ENCODE results near the gene SERPINE2.
A peak's percentile ranks its signal among the peaks of the same experiment; 100 is the strongest.

Gene SERPINE2

DNA sequence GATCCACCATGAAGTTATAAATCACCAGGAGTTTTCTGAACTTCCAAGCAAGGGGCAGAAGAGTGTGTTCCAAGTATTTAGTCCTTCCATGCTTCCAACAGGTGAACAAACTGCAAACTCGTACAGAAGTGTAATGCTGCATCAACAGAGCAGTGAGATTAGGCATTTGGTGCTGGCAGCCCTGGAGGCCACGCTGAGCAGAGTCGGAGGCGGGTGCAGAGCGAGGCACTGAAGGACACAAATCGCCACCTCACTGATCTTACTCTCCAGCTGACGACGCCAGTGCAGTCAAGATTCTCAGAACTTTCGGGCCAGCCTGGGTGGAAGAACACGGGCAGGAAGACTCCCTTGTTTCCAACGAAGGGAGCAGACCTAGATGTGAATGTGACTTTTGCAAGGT is 39.2 kb downstream of the SERPINE2 start:
- Histone ChIP-seq H3K4me1 (ENCODE audit: control insufficient read depth, insufficient read depth, low read length, poor library complexity, severe bottlenecking) (no peaks in the 10 kb centered on the region), H3K36me3 (ENCODE audit: control insufficient read depth, insufficient read depth, low read length) (no peaks in the 10 kb centered on the region), H3K27ac (ENCODE audit: insufficient read depth, low read length, poor library complexity, severe bottlenecking) (no peak overlapping the region), H3K4me3 (ENCODE audit: insufficient read depth, low read depth, low read length, poor library complexity, severe bottlenecking) (no peak overlapping the region), H3K27me3 (replicated peaks; ENCODE audit: control insufficient read depth, insufficient read depth, low read length, poor library complexity, severe bottlenecking) (no peaks in the 10 kb centered on the region), H3K9me3 (ENCODE audit: control insufficient read depth, low read length) (no peaks in the 10 kb centered on the region)
- no peak for DNase-seq

- Histone ChIP-seq H3K4me1 (ENCODE audit: control insufficient read depth, insufficient read depth, low read length, poor library complexity, severe bottlenecking) (no peaks in the 10 kb centered on the region), H3K4me3 (ENCODE audit: insufficient read depth, low read depth, low read length, poor library complexity, severe bottlenecking) (no peak overlapping the region), H3K36me3 (ENCODE audit: control insufficient read depth, insufficient read depth, low read length) (no peaks in the 10 kb centered on the region), H3K9me3 (ENCODE audit: control insufficient read depth, low read length) (no peaks in the 10 kb centered on the region), H3K27ac (ENCODE audit: insufficient read depth, low read length, poor library complexity, severe bottlenecking) (no peak overlapping the region), H3K27me3 (replicated peaks; ENCODE audit: control insufficient read depth, insufficient read depth, low read length, poor library complexity, severe bottlenecking) (no peaks in the 10 kb centered on the region)
- DNase-seq: no peak
Observed at GRCh38 chr2:223998948-223999347, 40.1 kb downstream of the SERPINE2 start.

- DNase-seq: no peak
- no peaks in the 10 kb centered on the region for H3K9me3 ChIP-seq (ENCODE audit: control insufficient read depth, low read length)
- H3K4me1 ChIP-seq (ENCODE audit: control insufficient read depth, insufficient read depth, low read length, poor library complexity, severe bottlenecking): no peaks in the 10 kb centered on the region
- H3K27ac ChIP-seq (ENCODE audit: insufficient read depth, low read length, poor library complexity, severe bottlenecking): no peak overlapping the region
- no peak overlapping the region for H3K4me3 ChIP-seq (ENCODE audit: insufficient read depth, low read depth, low read length, poor library complexity, severe bottlenecking)
- no peaks in the 10 kb centered on the region for H3K27me3 ChIP-seq (replicated peaks; ENCODE audit: control insufficient read depth, insufficient read depth, low read length, poor library complexity, severe bottlenecking)
- H3K36me3 ChIP-seq (ENCODE audit: control insufficient read depth, insufficient read depth, low read length): no peaks in the 10 kb centered on the region
Observed at GRCh38 chr2:223997938-223998337, 41.1 kb downstream of the SERPINE2 start.

GRCh38 chr2:223996391-223996790 is 42.7 kb downstream of the SERPINE2 start:
- H3K9me3 ChIP-seq (ENCODE audit: control insufficient read depth, low read length): no peaks in the 10 kb centered on the region
- no peak for DNase-seq
- H3K27me3 ChIP-seq (replicated peaks; ENCODE audit: control insufficient read depth, insufficient read depth, low read length, poor library complexity, severe bottlenecking): no peaks in the 10 kb centered on the region
- no peak overlapping the region for H3K4me3 ChIP-seq (ENCODE audit: insufficient read depth, low read depth, low read length, poor library complexity, severe bottlenecking)
- no peak overlapping the region for H3K27ac ChIP-seq (ENCODE audit: insufficient read depth, low read length, poor library complexity, severe bottlenecking)
- H3K4me1 ChIP-seq (ENCODE audit: control insufficient read depth, insufficient read depth, low read length, poor library complexity, severe bottlenecking): no peaks in the 10 kb centered on the region
- no peaks in the 10 kb centered on the region for H3K36me3 ChIP-seq (ENCODE audit: control insufficient read depth, insufficient read depth, low read length)

DNA sequence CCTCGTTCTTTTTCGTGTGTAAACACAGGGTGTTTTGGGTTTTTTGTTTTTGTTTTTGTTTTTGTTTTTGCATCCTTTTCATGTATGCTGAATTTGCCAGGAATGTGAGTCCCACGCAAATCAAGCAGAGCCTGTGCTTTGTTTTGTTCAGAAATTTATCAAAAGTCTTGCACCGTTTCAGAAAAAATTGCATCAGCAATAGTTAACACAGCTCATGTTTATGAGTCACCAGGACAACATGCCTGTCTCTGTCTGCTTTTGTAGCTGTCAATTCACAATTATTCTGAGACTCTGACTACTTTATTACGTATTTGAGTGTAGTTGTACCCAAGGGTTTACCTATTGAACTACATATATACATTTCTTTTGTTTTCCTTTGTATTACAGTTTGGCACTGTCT is 43.5 kb downstream of the SERPINE2 start:
- no peak overlapping the region for H3K4me3 ChIP-seq (ENCODE audit: insufficient read depth, low read depth, low read length, poor library complexity, severe bottlenecking)
- H3K27ac ChIP-seq (ENCODE audit: insufficient read depth, low read length, poor library complexity, severe bottlenecking): no peak overlapping the region
- H3K4me1 ChIP-seq (ENCODE audit: control insufficient read depth, insufficient read depth, low read length, poor library complexity, severe bottlenecking): no peaks in the 10 kb centered on the region
- H3K36me3 ChIP-seq (ENCODE audit: control insufficient read depth, insufficient read depth, low read length): no peaks in the 10 kb centered on the region
- H3K27me3 ChIP-seq (replicated peaks; ENCODE audit: control insufficient read depth, insufficient read depth, low read length, poor library complexity, severe bottlenecking): no peaks in the 10 kb centered on the region
- no peak for DNase-seq
- H3K9me3 ChIP-seq (ENCODE audit: control insufficient read depth, low read length): no peaks in the 10 kb centered on the region

GRCh38 chr2:223994562-223995162 is 44.4 kb downstream of the SERPINE2 start:
- H3K27ac ChIP-seq (ENCODE audit: insufficient read depth, low read length, poor library complexity, severe bottlenecking): no peak overlapping the region
- H3K9me3 ChIP-seq (ENCODE audit: control insufficient read depth, low read length): no peaks in the 10 kb centered on the region
- H3K36me3 ChIP-seq (ENCODE audit: control insufficient read depth, insufficient read depth, low read length): no peaks in the 10 kb centered on the region
- no peak for DNase-seq
- H3K27me3 ChIP-seq (replicated peaks; ENCODE audit: control insufficient read depth, insufficient read depth, low read length, poor library complexity, severe bottlenecking): no peaks in the 10 kb centered on the region
- H3K4me3 ChIP-seq (ENCODE audit: insufficient read depth, low read depth, low read length, poor library complexity, severe bottlenecking): no peak overlapping the region
- H3K4me1 ChIP-seq (ENCODE audit: control insufficient read depth, insufficient read depth, low read length, poor library complexity, severe bottlenecking): no peaks in the 10 kb centered on the region

- Histone ChIP-seq H3K4me1 (ENCODE audit: control insufficient read depth, insufficient read depth, low read length, poor library complexity, severe bottlenecking) (no peaks in the 10 kb centered on the region), H3K27ac (ENCODE audit: insufficient read depth, low read length, poor library complexity, severe bottlenecking) (no peak overlapping the region), H3K36me3 (ENCODE audit: control insufficient read depth, insufficient read depth, low read length) (no peaks in the 10 kb centered on the region), H3K4me3 (ENCODE audit: insufficient read depth, low read depth, low read length, poor library complexity, severe bottlenecking) (no peak overlapping the region), H3K9me3 (ENCODE audit: control insufficient read depth, low read length) (no peaks in the 10 kb centered on the region), H3K27me3 (replicated peaks; ENCODE audit: control insufficient read depth, insufficient read depth, low read length, poor library complexity, severe bottlenecking) (no peaks in the 10 kb centered on the region)
- peak in 1 of 3 donors; percentile 41 for DNase-seq
Observed at GRCh38 chr2:223993634-223994232, 45.4 kb downstream of the SERPINE2 start.

DNA sequence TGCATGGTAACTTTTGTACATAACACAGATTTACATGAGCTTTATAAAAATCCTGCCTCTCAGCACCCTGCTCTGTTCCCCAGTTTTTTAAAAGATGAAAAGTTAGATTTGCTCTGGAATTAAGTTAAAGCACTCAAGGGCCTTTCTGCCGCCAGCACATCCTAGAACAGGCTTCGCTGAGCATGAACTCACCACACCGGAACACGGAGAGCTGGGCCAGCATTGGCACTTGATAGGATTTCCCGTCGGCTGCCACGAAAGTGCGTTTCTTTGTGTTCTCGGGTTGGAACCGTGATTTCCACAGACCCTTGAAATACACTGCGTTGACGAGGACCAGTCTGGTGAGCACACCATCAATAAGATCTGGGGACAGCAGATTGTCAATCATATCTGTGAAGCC is 47.5 kb downstream of the SERPINE2 start:
- Histone ChIP-seq H3K4me3 (ENCODE audit: insufficient read depth, low read depth, low read length, poor library complexity, severe bottlenecking) (no peak overlapping the region), H3K9me3 (ENCODE audit: control insufficient read depth, low read length) (no peaks in the 10 kb centered on the region), H3K4me1 (ENCODE audit: control insufficient read depth, insufficient read depth, low read length, poor library complexity, severe bottlenecking) (no peaks in the 10 kb centered on the region), H3K27me3 (replicated peaks; ENCODE audit: control insufficient read depth, insufficient read depth, low read length, poor library complexity, severe bottlenecking) (no peaks in the 10 kb centered on the region), H3K36me3 (ENCODE audit: control insufficient read depth, insufficient read depth, low read length) (no peaks in the 10 kb centered on the region), H3K27ac (ENCODE audit: insufficient read depth, low read length, poor library complexity, severe bottlenecking) (no peak overlapping the region)
- DNase-seq: no peak

GRCh38 chr2:223989856-223990232 is 49.2 kb downstream of the SERPINE2 start:
- no peak for DNase-seq
- Histone ChIP-seq H3K27me3 (replicated peaks; ENCODE audit: control insufficient read depth, insufficient read depth, low read length, poor library complexity, severe bottlenecking) (no peaks in the 10 kb centered on the region), H3K27ac (ENCODE audit: insufficient read depth, low read length, poor library complexity, severe bottlenecking) (no peak overlapping the region), H3K36me3 (ENCODE audit: control insufficient read depth, insufficient read depth, low read length) (no peaks in the 10 kb centered on the region), H3K4me1 (ENCODE audit: control insufficient read depth, insufficient read depth, low read length, poor library complexity, severe bottlenecking) (no peaks in the 10 kb centered on the region), H3K9me3 (ENCODE audit: control insufficient read depth, low read length) (no peaks in the 10 kb centered on the region), H3K4me3 (ENCODE audit: insufficient read depth, low read depth, low read length, poor library complexity, severe bottlenecking) (no peak overlapping the region)

DNA sequence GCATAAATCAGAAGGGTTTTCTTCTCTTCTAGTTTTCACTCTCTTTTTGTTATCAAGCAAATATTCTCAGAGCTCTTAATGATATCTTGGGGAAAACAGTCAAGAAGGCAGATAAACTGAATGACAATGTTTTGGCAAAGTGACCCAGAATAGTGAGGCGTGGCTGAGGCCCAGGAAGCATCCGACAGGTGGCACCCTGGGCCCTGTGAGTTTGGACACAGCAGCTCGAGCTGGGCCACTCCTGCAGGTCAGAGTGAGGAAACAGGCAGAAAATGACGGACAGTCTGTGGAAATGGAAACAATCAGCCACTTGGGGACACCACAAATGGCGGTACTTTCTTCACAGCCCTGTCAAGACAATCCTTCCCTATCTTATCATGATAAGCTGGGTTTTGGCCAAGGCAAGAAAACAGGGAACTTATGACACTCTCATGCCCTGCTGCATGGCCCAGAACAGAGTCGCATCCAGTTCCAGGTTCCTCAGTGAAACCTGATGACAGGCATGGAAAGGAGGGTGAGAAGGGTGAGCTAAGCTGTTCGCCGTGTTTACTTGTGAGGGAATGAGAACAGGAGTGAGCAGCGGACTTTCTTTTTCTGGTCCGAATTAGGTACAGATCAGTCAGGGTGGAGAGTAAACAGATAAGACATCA is 49.8 kb downstream of the SERPINE2 start:
- Histone ChIP-seq H3K27me3 (replicated peaks; ENCODE audit: control insufficient read depth, insufficient read depth, low read length, poor library complexity, severe bottlenecking) (no peaks in the 10 kb centered on the region), H3K36me3 (ENCODE audit: control insufficient read depth, insufficient read depth, low read length) (no peaks in the 10 kb centered on the region), H3K27ac (ENCODE audit: insufficient read depth, low read length, poor library complexity, severe bottlenecking) (no peak overlapping the region), H3K9me3 (ENCODE audit: control insufficient read depth, low read length) (no peaks in the 10 kb centered on the region), H3K4me3 (ENCODE audit: insufficient read depth, low read depth, low read length, poor library complexity, severe bottlenecking) (no peak overlapping the region), H3K4me1 (ENCODE audit: control insufficient read depth, insufficient read depth, low read length, poor library complexity, severe bottlenecking) (no peaks in the 10 kb centered on the region)
- no peak for DNase-seq

Measured in effector memory CD4-positive, alpha-beta T cell (primary cell).